Testis (tissue), 3 donors: ENCODE measurements around the gene ZFP57. TPM values are rescaled to one million over a fixed set of nuclear protein-coding genes. Genes with fewer than 3 reads are reported as not detected.

Experiments
- DNase-seq: peaks from one replicate; pipeline ENCODE4 v3.0.0-alpha.2; 2019
- H3K27ac ChIP-seq, 2 donors: fragments of 200-600 bp; sonication (generic); one replicate each; pipeline ENCODE4 v1.5.1; 2019
- H3K27me3 ChIP-seq: fragments of 200-600 bp; sonication (generic); one replicate; pipeline ENCODE4 v1.5.1; 2019
- H3K36me3 ChIP-seq: fragments of 200-600 bp; sonication (generic); one replicate; pipeline ENCODE4 v1.5.1; 2017; ENCODE audit warnings: low read depth; ENCODE audit errors: missing control alignments
- H3K4me1 ChIP-seq: fragments of 200-600 bp; sonication (generic); one replicate; pipeline ENCODE4 v1.5.1; 2019
- H3K4me3 ChIP-seq, 2 donors: fragments of 200-600 bp; sonication (generic); one replicate each; pipeline ENCODE4 v1.5.1; 2017 to 2019
- H3K9me3 ChIP-seq: fragments of 200-600 bp; sonication (generic); one replicate; pipeline ENCODE4 v1.5.1; 2017
- POLR2A ChIP-seq: fragments of 450-650 bp; IDR thresholded peaks from one replicate; pipeline ENCODE4 v1.6.1; 2017; ENCODE audit warnings: antibody characterized with exemption, mild to moderate bottlenecking, moderate library complexity
- WGBS, 2 donors: methylation state at CpG; one replicate each; pipeline ENCODE4 v1.1.5; 2018; 5-methylcytosine and 5-hydroxymethylcytosine counted together
- intact Hi-C: fragments of 100-400 bp; cut with DNase I; formaldehyde crosslinking; loops from one replicate; pipeline ENCODE4 v1.15.1; 2023; ENCODE audit warnings: low total_unique reads
- polyA plus RNA-seq: library from polyadenylated mRNA; stranded (reverse); fragments of 350-450 nt; fragmentation: Illumina TruSeq; extraction: RNeasy Lipid Tissue Mini Kit (QIAGEN cat#74804); gene quantifications from one replicate; pipeline ENCODE4 v1.2.3, GENCODE V29; 2014; ENCODE audit warnings: low read depth, low replicate concordance; ENCODE audit not compliant: insufficient read depth
- total RNA-seq, 2 donors: library from RNA; depleted of rRNA; stranded (reverse); fragments of >200 nt; gene quantifications; one replicate each; pipeline ENCODE4 v1.2.3, GENCODE V29; 2016
- TF ChIP-seq, protein P1 (sequence below), 3 experiments: fragments of 450-650 bp in 2 of 3; fragments of 200-600 bp in 1 of 3; sonication (generic) in 1 of 3; IDR thresholded peaks; one replicate each; pipeline ENCODE4 v1.5.1; 2016 to 2019; ENCODE audit warnings: antibody characterized with exemption in 3 of 3, mild to moderate bottlenecking in 2 of 3, moderate library complexity in 1 of 3

The ZFP57 gene
- total and polyA plus RNA-seq, 3 donors from 2014 or later: 0.91 to 1.6 (median 1.4) TPM

DNA sequence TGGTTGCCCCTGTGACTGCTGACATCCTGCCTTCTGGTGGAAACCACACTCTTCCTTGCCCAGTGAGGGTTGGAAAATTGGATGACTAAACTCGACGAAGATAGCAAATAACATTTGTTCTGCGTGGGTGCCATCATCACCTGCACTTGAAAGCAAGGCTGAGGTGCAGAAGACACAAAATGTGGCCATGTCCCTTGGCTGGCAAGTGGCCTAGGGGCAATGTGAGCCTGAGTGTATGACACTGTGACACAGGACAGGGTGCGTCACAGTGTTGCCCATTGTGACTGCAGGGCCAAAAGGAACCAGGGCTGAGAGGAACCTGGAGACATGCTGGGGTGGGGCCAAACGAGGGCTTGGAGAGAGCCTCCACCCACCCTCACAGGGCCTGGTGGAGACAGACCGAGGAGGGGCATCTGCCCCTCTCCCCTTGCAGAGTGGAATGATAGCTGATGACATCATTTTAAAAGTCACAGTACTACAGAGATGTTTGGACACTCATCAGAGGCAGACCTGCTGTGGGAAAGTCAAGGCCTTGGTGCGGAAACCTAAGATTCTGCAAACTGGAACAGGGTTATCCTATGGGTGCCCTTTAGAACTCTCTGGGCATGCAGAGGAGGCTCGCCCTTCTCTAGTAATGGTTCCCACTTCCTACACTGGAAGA lies 29.5 kb upstream of the ZFP57 start:
- no peaks in the 10 kb centered on the region for H3K4me1 ChIP-seq
- H3K27ac ChIP-seq: no peak overlapping the region
- H3K4me3 ChIP-seq: no peak overlapping the region
- intact Hi-C loops: no loop called here
- no peak for TF ChIP-seq POLR2A
- TF ChIP-seq, protein P1, sequence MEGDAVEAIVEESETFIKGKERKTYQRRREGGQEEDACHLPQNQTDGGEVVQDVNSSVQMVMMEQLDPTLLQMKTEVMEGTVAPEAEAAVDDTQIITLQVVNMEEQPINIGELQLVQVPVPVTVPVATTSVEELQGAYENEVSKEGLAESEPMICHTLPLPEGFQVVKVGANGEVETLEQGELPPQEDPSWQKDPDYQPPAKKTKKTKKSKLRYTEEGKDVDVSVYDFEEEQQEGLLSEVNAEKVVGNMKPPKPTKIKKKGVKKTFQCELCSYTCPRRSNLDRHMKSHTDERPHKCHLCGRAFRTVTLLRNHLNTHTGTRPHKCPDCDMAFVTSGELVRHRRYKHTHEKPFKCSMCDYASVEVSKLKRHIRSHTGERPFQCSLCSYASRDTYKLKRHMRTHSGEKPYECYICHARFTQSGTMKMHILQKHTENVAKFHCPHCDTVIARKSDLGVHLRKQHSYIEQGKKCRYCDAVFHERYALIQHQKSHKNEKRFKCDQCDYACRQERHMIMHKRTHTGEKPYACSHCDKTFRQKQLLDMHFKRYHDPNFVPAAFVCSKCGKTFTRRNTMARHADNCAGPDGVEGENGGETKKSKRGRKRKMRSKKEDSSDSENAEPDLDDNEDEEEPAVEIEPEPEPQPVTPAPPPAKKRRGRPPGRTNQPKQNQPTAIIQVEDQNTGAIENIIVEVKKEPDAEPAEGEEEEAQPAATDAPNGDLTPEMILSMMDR (IDR thresholded peaks at IDR 0.05): no peak
- no peaks in the 10 kb centered on the region for H3K36me3 ChIP-seq
- WGBS, 2 donors: 71 to 82% methylated on average over 7 to 8 of the region's 8 CpGs
- no peaks in the 10 kb centered on the region for H3K9me3 ChIP-seq
- no peaks in the 10 kb centered on the region for H3K27me3 ChIP-seq
- DNase-seq: no peak

DNA sequence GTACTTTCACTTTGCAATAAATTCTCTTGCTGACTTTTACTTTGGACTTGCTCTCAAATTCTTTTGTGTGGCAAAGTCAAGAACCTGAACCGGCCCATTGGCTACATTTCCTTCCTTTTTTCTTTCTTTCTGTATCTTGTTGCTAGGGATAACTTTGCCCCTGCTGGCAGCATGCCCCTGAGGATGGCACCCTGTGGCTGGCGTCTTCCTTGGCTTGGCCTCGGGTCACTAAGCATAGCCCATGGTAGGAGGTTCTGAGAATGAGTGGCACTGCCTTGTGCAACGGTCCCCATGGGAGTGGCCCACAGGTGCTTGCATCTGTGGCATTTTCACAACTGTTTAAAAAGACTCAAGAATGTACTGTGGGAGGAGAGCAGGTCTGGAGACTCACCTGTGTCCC lies 28.2 kb upstream of the ZFP57 start:
- H3K4me1 ChIP-seq: no peaks in the 10 kb centered on the region
- 53 to 54% methylated on average over 4 of the region's 4 CpGs for WGBS, 2 donors
- no peaks in the 10 kb centered on the region for H3K9me3 ChIP-seq
- TF ChIP-seq, protein P1 (IDR thresholded peaks at IDR 0.05): no peak
- TF ChIP-seq POLR2A: no peak
- intact Hi-C loops: loop anchor here (10.0 kb wide), 1 partner anchor 126 kb away; no protein-coding TSS in a partner anchor
- no peak overlapping the region for H3K4me3 ChIP-seq
- no peaks in the 10 kb centered on the region for H3K27me3 ChIP-seq
- no peak overlapping the region for H3K27ac ChIP-seq
- H3K36me3 ChIP-seq: no peaks in the 10 kb centered on the region
- DNase-seq: no peak

DNA sequence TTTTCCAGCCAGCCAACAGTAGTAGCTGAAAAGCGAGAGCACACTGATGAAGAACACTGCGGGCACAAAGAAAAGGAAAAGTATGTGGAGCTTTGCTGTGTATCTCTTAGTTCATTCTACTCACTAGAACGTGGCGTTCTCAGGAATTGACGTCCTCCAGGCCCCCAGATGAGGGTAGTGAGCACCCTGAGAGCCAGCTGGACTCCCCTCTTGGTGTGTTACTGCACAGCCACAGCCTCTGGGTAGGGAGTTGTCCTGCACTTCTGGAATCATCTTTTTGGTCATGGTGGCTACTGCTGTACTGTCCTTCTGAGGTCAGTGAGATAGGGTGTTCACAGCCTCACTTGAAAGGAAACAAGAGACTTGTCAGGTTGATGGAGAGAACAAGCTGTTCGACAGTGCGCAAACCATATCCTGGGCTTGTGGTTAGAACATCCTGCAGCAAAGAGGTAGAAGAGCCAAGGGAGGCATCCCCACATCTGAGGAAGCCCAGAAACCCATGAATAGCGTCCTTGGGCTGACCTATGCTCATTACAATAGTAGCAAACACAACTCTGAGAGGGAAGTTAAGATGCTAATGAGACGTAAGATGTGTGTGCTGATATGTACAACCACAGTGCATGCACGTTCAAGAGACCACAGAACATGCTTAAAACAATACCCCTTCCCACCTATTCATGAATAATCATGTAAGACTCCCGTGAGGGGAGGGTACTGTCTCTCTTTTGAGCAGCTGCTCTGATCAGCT lies 27.7 kb upstream of the ZFP57 start:
- H3K4me3 ChIP-seq: no peak overlapping the region
- H3K36me3 ChIP-seq: no peaks in the 10 kb centered on the region
- 69 to 78% methylated on average over 11 of the region's 11 CpGs for WGBS, 2 donors
- intact Hi-C loops: loop anchor here (10.0 kb wide), 1 partner anchor 126 kb away; no protein-coding TSS in a partner anchor
- H3K9me3 ChIP-seq: no peaks in the 10 kb centered on the region
- no peak overlapping the region for H3K27ac ChIP-seq
- H3K27me3 ChIP-seq: no peaks in the 10 kb centered on the region
- TF ChIP-seq POLR2A: no peak
- TF ChIP-seq, protein P1 (IDR thresholded peaks at IDR 0.05): no peak
- DNase-seq: no peak
- no peaks in the 10 kb centered on the region for H3K4me1 ChIP-seq

DNA sequence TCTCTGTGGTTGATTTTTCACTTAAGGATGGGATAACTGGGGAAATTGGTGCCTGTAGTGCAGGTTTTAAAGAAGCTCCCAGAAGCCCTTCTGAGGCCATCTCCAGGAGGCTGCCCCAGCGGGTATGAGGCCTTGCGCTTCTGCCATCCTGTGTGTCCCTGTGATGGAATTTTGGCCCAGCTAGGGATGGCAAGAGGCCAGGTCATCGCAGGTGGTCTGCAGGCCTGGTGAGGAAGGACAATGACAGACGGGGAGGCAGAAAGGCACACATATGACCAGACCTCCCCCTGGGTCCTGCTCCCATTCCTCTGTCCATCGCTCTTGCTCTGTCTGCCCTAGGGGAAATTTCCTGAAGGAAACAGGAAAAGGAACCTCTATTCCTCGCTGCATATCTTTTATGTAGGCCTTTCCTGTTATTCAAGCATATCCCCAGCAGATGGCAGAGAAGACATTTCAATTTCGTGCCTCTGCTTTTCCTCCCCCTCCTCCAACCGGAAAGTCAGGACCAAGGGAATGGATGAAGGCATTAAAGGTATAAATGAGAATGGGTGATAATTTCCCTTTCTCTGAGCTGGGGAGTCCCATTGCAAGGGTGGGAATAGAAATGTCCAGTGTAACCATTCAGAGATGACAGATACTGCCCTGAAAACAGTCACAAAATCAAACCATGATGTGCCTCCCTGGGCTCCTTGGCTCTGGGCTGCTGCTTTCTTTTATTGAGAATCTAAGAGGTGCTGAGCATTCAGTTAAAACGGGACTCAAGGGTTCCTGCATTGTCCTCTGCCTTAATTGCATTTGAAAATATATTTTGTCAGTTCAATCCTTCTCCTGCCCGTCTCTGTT lies 24.7 kb upstream of the ZFP57 start:
- TF ChIP-seq, protein P1 (IDR thresholded peaks at IDR 0.05): peak; percentile 28 to 68 (median 30)
- TF ChIP-seq POLR2A: no peak
- intact Hi-C loops: loop anchor here (10.0 kb wide), 1 partner anchor 129 kb away; no protein-coding TSS in a partner anchor
- no peak overlapping the region for H3K4me3 ChIP-seq
- WGBS, 2 donors: 45 to 62% methylated on average over 10 of the region's 10 CpGs
- H3K4me1 ChIP-seq: no peaks in the 10 kb centered on the region
- H3K36me3 ChIP-seq: no peaks in the 10 kb centered on the region
- no peak for DNase-seq
- H3K9me3 ChIP-seq: no peaks in the 10 kb centered on the region
- no peaks in the 10 kb centered on the region for H3K27me3 ChIP-seq
- no peak overlapping the region for H3K27ac ChIP-seq
